Gastrocnemius medialis (tissue), 4 donors: ENCODE data around the gene HSPG2. TPM values are rescaled to one million over a fixed set of nuclear protein-coding genes. Genes with fewer than 3 reads are reported as not detected.
"Not testable (repeated sequence)": the region's sequence is repeated elsewhere in the genome, so short reads cannot be mapped to it uniquely, and the experiment has no call there.

Experiments
- ATAC-seq, 2 donors: fragments of 150-250 bp; one replicate each; pipeline ENCODE4 v1.9.1; 2016
- DNase-seq, 2 donors: peaks; one replicate each; pipeline ENCODE4 v3.0.0-alpha.2; 2019
- H3K27ac ChIP-seq, 4 donors: fragments of 200-600 bp; sonication (generic); 1 replicate in 1 of 4; 2 replicates in 3 of 4; pipeline ENCODE4 v1.5.1; 2016 to 2018; ENCODE audit warnings: mild to moderate bottlenecking in 2 of 4, moderate library complexity in 1 of 4
- H3K27me3 ChIP-seq, 3 donors: fragments of 200-600 bp; sonication (generic) in 2 of 3; 1 replicate in 1 of 3; 2 replicates in 2 of 3; pipeline versions ENCODE4 v1.5.1 to v1.6.0; 2016 to 2019; ENCODE audit warnings: mild to moderate bottlenecking in 1 of 3, moderate library complexity in 1 of 3
- H3K36me3 ChIP-seq, 2 donors: fragments of 200-600 bp; sonication (generic) in 1 of 2; one replicate each; pipeline ENCODE4 v1.5.1; 2017 to 2018
- H3K4me1 ChIP-seq, 2 donors: fragments of 200-600 bp; sonication (generic) in 1 of 2; one replicate each; pipeline ENCODE4 v1.5.1; 2016 to 2017; ENCODE audit warnings: mild to moderate bottlenecking in 2 of 2
- H3K4me3 ChIP-seq, 4 donors: fragments of 200-600 bp; sonication (generic) in 3 of 4; 1 replicate in 1 of 4; 2 replicates in 3 of 4; pipeline ENCODE4 v1.5.1; 2016 to 2019; ENCODE audit warnings: mild to moderate bottlenecking in 2 of 4
- H3K9me3 ChIP-seq, 3 donors: fragments of 200-600 bp; sonication (generic) in 2 of 3; 1 replicate in 1 of 3; 2 replicates in 2 of 3; pipeline ENCODE4 v1.5.1; 2016 to 2019
- CTCF ChIP-seq, 5 experiments: fragments of 450-650 bp in 3 of 5; fragments of 200-600 bp in 2 of 5; sonication (generic) in 2 of 5; IDR thresholded peaks in 4 of 5; conservative IDR thresholded peaks in 1 of 5; 1 replicate in 4 of 5; 2 replicates in 1 of 5; pipeline ENCODE4 v1.5.1; 2016 to 2019; ENCODE audit warnings: antibody characterized with exemption in 5 of 5, mild to moderate bottlenecking in 3 of 5, moderate library complexity in 3 of 5
- POLR2A ChIP-seq, 2 donors: fragments of 450-650 bp; IDR thresholded peaks; one replicate each; pipeline ENCODE4 v1.6.1; 2017; ENCODE audit warnings: antibody characterized with exemption in 2 of 2, mild to moderate bottlenecking in 2 of 2, moderate library complexity in 2 of 2
- in situ Hi-C, 4 donors: fragments of 200-750 bp; cut with MboI; loops; one replicate each; pipeline versions ENCODE4 v1.15.0 to v1.8.0; 2017; ENCODE audit warnings: low sequenced_read_pairs in 4 of 4
- intact Hi-C: fragments of 100-400 bp; cut with DNase I; formaldehyde crosslinking; loops from one replicate; pipeline ENCODE4 v1.15.1; 2023; ENCODE audit warnings: low total_unique reads
- total RNA-seq, 4 donors: library from RNA; depleted of rRNA; stranded (reverse); fragments of >200 nt; gene quantifications; one replicate each; pipeline versions ENCODE4 v1.1.0 to v1.2.3, GENCODE V29; 2016

HSPG2 gene
- total RNA-seq, 4 donors from 2014 or later: 68.9 to 108 (median 83.5) TPM

GRCh38 chr1:21793104-21793503 lies 144.0 kb downstream of the HSPG2 start:
- no peak overlapping the region for H3K4me3 ChIP-seq
- H3K27me3 ChIP-seq: no peaks in the 10 kb centered on the region
- DNase-seq: no peak
- ATAC-seq: no peak
- TF ChIP-seq POLR2A (IDR thresholded peaks at IDR 0.05) (no peak), CTCF (IDR thresholded peaks at IDR 0.05 in 4 of 5, conservative IDR thresholded peaks at IDR 0.05 in 1 of 5) (no peak)
- H3K9me3 ChIP-seq: no peaks in the 10 kb centered on the region
- H3K27ac ChIP-seq: no peak overlapping the region
- in situ Hi-C loops (no loop called here), intact Hi-C loops (no loop called here)
- no peaks in the 10 kb centered on the region for H3K4me1 ChIP-seq
- H3K36me3 ChIP-seq: no peaks in the 10 kb centered on the region

GRCh38 chr1:21786640-21787039 lies 150.5 kb downstream of the HSPG2 start:
- H3K9me3 ChIP-seq: no peaks in the 10 kb centered on the region
- no peak for DNase-seq
- TF ChIP-seq CTCF (IDR thresholded peaks at IDR 0.05 in 4 of 5, conservative IDR thresholded peaks at IDR 0.05 in 1 of 5) (no peak), POLR2A (IDR thresholded peaks at IDR 0.05) (no peak)
- H3K27me3 ChIP-seq: no peaks in the 10 kb centered on the region
- no peaks in the 10 kb centered on the region for H3K36me3 ChIP-seq
- intact Hi-C loops: loop anchor here (10.0 kb wide), 1 partner anchor 1238 kb away; no protein-coding TSS in a partner anchor
- no peak overlapping the region for H3K4me3 ChIP-seq
- no peak overlapping the region for H3K27ac ChIP-seq
- no peak for ATAC-seq
- in situ Hi-C loops: no loop called here
- H3K4me1 ChIP-seq: peaks cover 3 to 5% of the 10 kb centered on the region in 2 donors

GRCh38 chr1:21785764-21786163 lies 151.3 kb downstream of the HSPG2 start:
- H3K9me3 ChIP-seq, DNase-seq: not testable (repeated sequence)
- intact Hi-C loops: loop anchor here (10.0 kb wide), 1 partner anchor 1239 kb away; no protein-coding TSS in a partner anchor

GRCh38 chr1:21783679-21784603 lies 153.2 kb downstream of the HSPG2 start:
- H3K27me3 ChIP-seq: no peaks in the 10 kb centered on the region
- intact Hi-C loops (loop anchor here (1.0 to 10.0 kb wide), 6 partner anchors 153 to 1512 kb away; partner anchors contain the start of genes CDC42 and HSPG2), in situ Hi-C loops (no loop called here)
- no peak for DNase-seq
- H3K4me1 ChIP-seq: peaks cover 9 to 19% of the 10 kb centered on the region in 2 donors
- no peak for ATAC-seq
- H3K4me3 ChIP-seq: peak overlapping the region; percentile 89 to 95 (median 92)
- TF ChIP-seq CTCF (IDR thresholded peaks at IDR 0.05 in 4 of 5, conservative IDR thresholded peaks at IDR 0.05 in 1 of 5): no peak
- TF ChIP-seq POLR2A (IDR thresholded peaks at IDR 0.05): no peak
- no peaks in the 10 kb centered on the region for H3K36me3 ChIP-seq
- peak overlapping the region; percentile 97 to 100 (median 98) for H3K27ac ChIP-seq
- no peaks in the 10 kb centered on the region for H3K9me3 ChIP-seq

More at GRCh38 chr1:21785764-21786163, 151.3 kb downstream of the HSPG2 start:
- in situ Hi-C loops, H3K27me3 ChIP-seq, H3K4me3 ChIP-seq, H3K36me3 ChIP-seq, ATAC-seq, H3K27ac ChIP-seq: not testable (repeated sequence)
- H3K4me1 ChIP-seq: peaks cover 9 to 14% of the 10 kb centered on the region in 2 donors
